Measurements from ENCODE around the gene ARF4.

Gene ARF4

GRCh38 chr3:57575966-57576626 is 21.0 kb downstream of the ARF4 start:
- DNase-seq: no peak

GRCh38 chr3:57572096-57572495 is 25.0 kb downstream of the ARF4 start:
- DNase-seq: no peak

- no peak for DNase-seq
These were observed 26.3 kb downstream of the ARF4 start for GRCh38 chr3:57570878-57571277.

GRCh38 chr3:57569859-57570450 is 27.2 kb downstream of the ARF4 start:
- DNase-seq: no peak

GRCh38 chr3:57559526-57559925 is 37.6 kb downstream of the ARF4 start:
- no peak for DNase-seq

- DNase-seq: peak in 5 of 6 experiments; percentile 10 to 58 (median 29)
These were observed 40.0 kb downstream of the ARF4 start for GRCh38 chr3:57557085-57557537.

- DNase-seq: peak in 5 of 6 experiments; percentile 21 to 85 (median 27)
These were observed 40.6 kb downstream of the ARF4 start for GRCh38 chr3:57556459-57557084.

- peak; percentile 60 to 90 (median 80) for DNase-seq
These were observed 41.2 kb downstream of the ARF4 start, which contains the start of gene PDE12 for GRCh38 chr3:57555738-57556458. TSS of gene PDE12 (plus strand) at chr3:57556274. CDS start at chr3:57556380, 106 bp downstream.

- no peak for DNase-seq
These were observed 41.8 kb downstream of the ARF4 start for GRCh38 chr3:57555306-57555705.

- DNase-seq: no peak
These were observed 50.5 kb downstream of the ARF4 start for GRCh38 chr3:57546616-57547015.

GRCh38 chr3:57545636-57546268 is 51.4 kb downstream of the ARF4 start:
- DNase-seq: no peak

GRCh38 chr3:57544181-57545125 is 52.7 kb downstream of the ARF4 start, which contains the start of gene DNAH12:
TSS of gene DNAH12 (minus strand) at chr3:57544344. CDS start at chr3:57542870, 1,474 bp downstream.
- DNase-seq: no peak

GRCh38 chr3:57538465-57538864 is 58.7 kb downstream of the ARF4 start:
- no peak for DNase-seq

- DNase-seq: no peak
These were observed 67.0 kb downstream of the ARF4 start for GRCh38 chr3:57530071-57530608.

All from stimulated activated naive CD4-positive, alpha-beta T cell (primary cell).